Karpas-422 (cell line): Measurements from ENCODE around the gene NIT1. TPM values are rescaled to one million over a fixed set of nuclear protein-coding genes. Genes with fewer than 3 reads are reported as not detected.

Experiments used
- DNase-seq: peaks from one replicate; pipeline ENCODE4 v3.0.0-alpha.2; 2015
- H2AFZ ChIP-seq: fragments of 200-600 bp; sonication (generic); 2 replicates; pipeline ENCODE4 v1.6.1; 2014; ENCODE audit warnings: antibody characterized with exemption, low read length, mixed read lengths
- H3K27ac ChIP-seq: fragments of 200-600 bp; sonication (generic); 2 replicates; pipeline ENCODE4 v1.5.1; 2014; ENCODE audit warnings: mild to moderate bottlenecking, low read length, moderate library complexity
- H3K27me3 ChIP-seq: fragments of 200-600 bp; sonication (generic); 2 replicates; pipeline ENCODE4 v1.6.1; 2014; ENCODE audit warnings: low read length, mixed read lengths
- H3K36me3 ChIP-seq: fragments of 200-600 bp; sonication (generic); 2 replicates; pipeline ENCODE4 v1.6.1; 2014; ENCODE audit warnings: low read length, mixed read lengths; ENCODE audit not compliant: insufficient read depth
- H3K4me1 ChIP-seq: fragments of 200-600 bp; sonication (generic); 2 replicates; pipeline ENCODE4 v1.6.1; 2014; ENCODE audit warnings: mild to moderate bottlenecking, low read length, mixed read lengths
- H3K4me2 ChIP-seq: fragments of 200-600 bp; sonication (generic); 2 replicates; pipeline ENCODE4 v1.6.1; 2014; ENCODE audit warnings: low read length, low read depth, mild to moderate bottlenecking; ENCODE audit not compliant: poor library complexity, severe bottlenecking
- H3K4me3 ChIP-seq: fragments of 200-600 bp; sonication (generic); 2 replicates; pipeline ENCODE4 v1.5.1; 2014; ENCODE audit warnings: mild to moderate bottlenecking, antibody characterized with exemption, low read length, mixed read lengths
- H3K79me2 ChIP-seq: fragments of 200-600 bp; sonication (generic); 2 replicates; pipeline ENCODE4 v1.6.1; 2014; ENCODE audit warnings: mild to moderate bottlenecking, low read length, mixed read lengths
- H3K9ac ChIP-seq: fragments of 200-600 bp; sonication (generic); 2 replicates; pipeline ENCODE4 v1.6.0; 2014; ENCODE audit warnings: low read length
- H3K9me2 ChIP-seq: fragments of 200-600 bp; sonication (generic), shearing (Covaris generic); replicated peaks from 2 replicates; pipeline ENCODE4 v1.6.0; 2014; ENCODE audit warnings: mild to moderate bottlenecking, low read length, moderate library complexity; ENCODE audit not compliant: insufficient read depth
- H3K9me3 ChIP-seq: fragments of 300-700, 200-600 bp; sonication (generic); 2 replicates; pipeline ENCODE4 v1.6.1; 2014; ENCODE audit warnings: low read length, mixed read lengths
- H4K20me1 ChIP-seq: fragments of 200-600 bp; sonication (generic); 2 replicates; pipeline ENCODE4 v1.6.1; 2014; ENCODE audit warnings: mild to moderate bottlenecking, antibody characterized with exemption, low read length, low read depth; ENCODE audit not compliant: insufficient read depth
- small RNA-seq: library from RNA; depleted of rRNA; stranded (forward); fragments of <200 nt; gene quantifications from one replicate; pipeline ENCODE3, GENCODE V24; 2014
- total RNA-seq: library from RNA; depleted of rRNA; stranded (reverse); fragments of >200 nt; shearing (Covaris generic); gene quantifications from 2 replicates; pipeline ENCODE4 v1.2.3, GENCODE V29; 2014; ENCODE audit warnings: low replicate concordance; rRNA removed

Gene NIT1
- total RNA-seq, 1 experiment from 2014 or later = 41.5 TPM

GRCh38 chr1:161165742-161166668 lies 48.1 kb downstream of the NIT1 start, which contains the start of gene PPOX:
PPOX (plus strand) TSS chr1:161166426; CDS start chr1:161166848, 422 bp downstream.
- peak; percentile 99 for DNase-seq
- Histone ChIP-seq H3K79me2 (peaks cover 14% of the 10 kb centered on the region), H3K9ac (peak within 1 kb of the TSS; percentile 75), H3K4me1 (peaks cover 49% of the 10 kb centered on the region), H4K20me1 (no peaks in the 10 kb centered on the region), H3K27me3 (no peaks in the 10 kb centered on the region), H3K9me3 (no peaks in the 10 kb centered on the region), H3K27ac (peak within 1 kb of the TSS; percentile 86), H3K9me2 (no peaks in the 10 kb centered on the region), H2AFZ (peak within 1 kb of the TSS; percentile 41; the same call in 1 of the 2 replicates), H3K36me3 (peaks cover 6% of the 10 kb centered on the region; the same call in 1 of the 2 replicates), H3K4me2 (peak within 1 kb of the TSS; percentile 83), H3K4me3 (peak within 1 kb of the TSS; percentile 88)

- H3K36me3 ChIP-seq = peaks cover 15% of the 10 kb centered on the region
- peak overlapping the region; percentile 88 for H3K4me3 ChIP-seq
- H3K9ac ChIP-seq = peak overlapping the region; percentile 75
- H3K9me3 ChIP-seq = no peaks in the 10 kb centered on the region
- H2AFZ ChIP-seq = peak overlapping the region; percentile 41; the same call in 1 of the 2 replicates
- peak; percentile 65 for DNase-seq
- peaks cover 40% of the 10 kb centered on the region for H3K4me1 ChIP-seq
- no peaks in the 10 kb centered on the region for H4K20me1 ChIP-seq
- H3K4me2 ChIP-seq = peak overlapping the region; percentile 83
- H3K9me2 ChIP-seq = no peaks in the 10 kb centered on the region
- no peaks in the 10 kb centered on the region for H3K27me3 ChIP-seq
- peaks cover 11% of the 10 kb centered on the region for H3K79me2 ChIP-seq
- H3K27ac ChIP-seq = peak overlapping the region; percentile 64
These were observed 49.0 kb downstream of the NIT1 start for GRCh38 chr1:161166669-161167548.

- Histone ChIP-seq H3K79me2 (peaks cover 11% of the 10 kb centered on the region), H3K27ac (no peak overlapping the region), H3K4me3 (no peak overlapping the region), H3K36me3 (peaks cover 24% of the 10 kb centered on the region), H3K27me3 (no peaks in the 10 kb centered on the region), H4K20me1 (no peaks in the 10 kb centered on the region), H3K4me2 (no peak overlapping the region), H2AFZ (no peak overlapping the region), H3K9me2 (no peaks in the 10 kb centered on the region), H3K9ac (no peak overlapping the region), H3K4me1 (peaks cover 34% of the 10 kb centered on the region), H3K9me3 (no peaks in the 10 kb centered on the region)
- no peak for DNase-seq
These were observed 51.0 kb downstream of the NIT1 start for GRCh38 chr1:161168906-161169305.

Small RNAs within 50 kb of the gene (small RNA-seq; reads per million reads assigned to genes)
- gene RF01225 = not detected

Other genes with a start within 250 kb of the NIT1 start
- not detected in 2 replicates for gene ITLN1, start 232.9 kb upstream of the NIT1 start, total RNA-seq
- not detected in 2 replicates for gene ITLN2, start 163.3 kb upstream of the NIT1 start, total RNA-seq
- gene F11R, start 97.0 kb upstream of the NIT1 start, total RNA-seq = 0.36 and 6.5 TPM in 2 replicates
- 16.0 and 32.3 TPM in 2 replicates for gene TSTD1, start 79.1 kb upstream of the NIT1 start, total RNA-seq
- 61.2 and 111 TPM in 2 replicates for gene USF1, start 72.1 kb upstream of the NIT1 start, total RNA-seq
- gene ARHGAP30, start 48.2 kb upstream of the NIT1 start, total RNA-seq = 36.5 and 59.6 TPM in 2 replicates
- not detected in 2 replicates for gene NECTIN4, start 28.5 kb upstream of the NIT1 start, total RNA-seq
- gene KLHDC9, start 19.7 kb upstream of the NIT1 start, total RNA-seq = 6.1 and 11.0 TPM in 2 replicates
- 34.1 and 71.0 TPM in 2 replicates for gene PFDN2, start 68 bp upstream of the NIT1 start, total RNA-seq
- gene DEDD, start 14.6 kb downstream of the NIT1 start, total RNA-seq = 24.2 and 25.6 TPM in 2 replicates
- gene UFC1, start 35.9 kb downstream of the NIT1 start, total RNA-seq = 72.5 and 100.0 TPM in 2 replicates
- 21.9 and 43.9 TPM in 2 replicates for gene USP21, start 41.4 kb downstream of the NIT1 start, total RNA-seq
- 37.0 and 60.8 TPM in 2 replicates for gene PPOX, start 48.3 kb downstream of the NIT1 start, total RNA-seq
- gene B4GALT3, start 59.4 kb downstream of the NIT1 start, total RNA-seq = 34.9 and 54.7 TPM in 2 replicates
- gene ADAMTS4, start 80.9 kb downstream of the NIT1 start, total RNA-seq = 0.15 TPM in 1 of 2 replicates, not detected in the other
- gene NDUFS2, start 84.3 kb downstream of the NIT1 start, total RNA-seq = 134 and 167 TPM in 2 replicates
- gene FCER1G, start 97.2 kb downstream of the NIT1 start, total RNA-seq = not detected in 2 replicates
- gene APOA2, start 105.5 kb downstream of the NIT1 start, total RNA-seq = not detected in 2 replicates
- 9.5 and 12.6 TPM in 2 replicates for gene TOMM40L, start 108.0 kb downstream of the NIT1 start, total RNA-seq
- gene NR1I3, start 120.1 kb downstream of the NIT1 start, total RNA-seq = not detected in 2 replicates
- gene PCP4L1, start 140.6 kb downstream of the NIT1 start, total RNA-seq = 0.14 TPM in 1 of 2 replicates, not detected in the other
- gene MPZ, start 191.9 kb downstream of the NIT1 start, total RNA-seq = 4.0 and 6.9 TPM in 2 replicates
- 14.2 and 48.8 TPM in 2 replicates for gene SDHC, start 196.3 kb downstream of the NIT1 start, total RNA-seq
- gene CFAP126, start 249.8 kb downstream of the NIT1 start, total RNA-seq = not detected in 2 replicates